Left hindlimb (tissue), 1 donor: ENCODE data around the gene DGKA.
A peak's percentile ranks its signal among the peaks of the same experiment; 100 is the strongest.
"Not testable (repeated sequence)": the region's sequence is repeated elsewhere in the genome, so short reads cannot be mapped to it uniquely, and the experiment has no call there.

Experiments used
- DNase-seq: peaks from one replicate; pipeline ENCODE4 v3.0.0-alpha.2; 2018

Gene DGKA

GRCh38 chr12:55930771-55931316, at the start of gene DGKA:
Gene DGKA, plus strand, starts transcription at chr12:55931162. Its CDS starts 5,342 bp downstream, at chr12:55936504.
- peak; percentile 49 for DNase-seq

- DNase-seq: no peak
Observed at GRCh38 chr12:55885113-55885512, 45.8 kb upstream of the DGKA start.

DNA sequence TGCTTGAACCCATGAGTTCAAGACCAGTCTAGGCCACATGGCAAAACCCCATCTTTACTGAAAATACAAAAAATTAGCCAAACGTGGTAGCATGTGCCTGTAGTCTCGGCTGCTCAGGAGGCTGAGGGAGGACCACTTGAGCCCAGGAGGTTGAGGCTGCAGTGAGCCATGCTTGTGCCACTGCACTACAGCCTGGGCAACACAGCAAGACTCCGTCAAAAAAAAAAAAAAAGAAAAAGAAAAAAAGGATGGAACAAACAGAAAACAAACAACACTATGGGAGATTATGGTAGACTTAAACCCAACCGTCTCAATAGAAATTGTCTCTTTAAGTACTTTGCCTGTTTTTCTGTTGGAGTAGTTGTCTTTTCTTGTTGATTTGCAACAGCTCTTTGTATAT, 39.7 kb upstream of the DGKA start:
- DNase-seq: no peak

GRCh38 chr12:55893723-55894122, 37.2 kb upstream of the DGKA start:
- no peak for DNase-seq

- no peak for DNase-seq
Observed at GRCh38 chr12:55899082-55899481, 31.9 kb upstream of the DGKA start.

DNA sequence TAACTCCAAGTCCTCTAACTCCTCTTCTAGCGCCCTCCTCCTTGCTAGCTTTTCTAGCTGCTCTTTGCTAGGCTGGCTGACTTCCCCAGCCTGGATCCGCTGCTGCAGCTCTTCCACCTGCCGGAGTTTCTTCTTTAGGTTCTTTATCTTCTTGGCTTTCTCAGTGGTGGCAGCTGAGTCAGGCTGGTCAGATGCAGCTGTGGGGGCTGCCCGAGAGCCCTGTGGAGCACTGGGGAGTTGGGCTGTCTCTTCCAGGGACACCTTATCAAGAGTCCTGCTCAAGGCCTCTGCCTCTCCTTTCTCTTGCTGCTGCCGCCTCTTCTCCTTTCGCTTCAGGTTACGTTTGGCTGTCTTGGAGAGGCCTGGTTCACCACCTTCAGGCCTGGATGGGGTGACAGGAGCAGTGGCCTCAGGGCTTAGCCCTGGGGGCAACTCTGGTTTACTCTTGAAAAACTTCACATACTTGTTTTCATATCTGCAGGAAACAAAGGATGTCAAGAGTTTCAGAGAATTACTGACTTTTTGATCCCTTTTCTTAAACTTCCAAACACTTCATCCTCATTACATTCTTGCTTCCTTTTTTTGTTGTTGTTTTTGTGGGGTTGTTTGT, 29.0 kb upstream of the DGKA start:
- no peak for DNase-seq

DNA sequence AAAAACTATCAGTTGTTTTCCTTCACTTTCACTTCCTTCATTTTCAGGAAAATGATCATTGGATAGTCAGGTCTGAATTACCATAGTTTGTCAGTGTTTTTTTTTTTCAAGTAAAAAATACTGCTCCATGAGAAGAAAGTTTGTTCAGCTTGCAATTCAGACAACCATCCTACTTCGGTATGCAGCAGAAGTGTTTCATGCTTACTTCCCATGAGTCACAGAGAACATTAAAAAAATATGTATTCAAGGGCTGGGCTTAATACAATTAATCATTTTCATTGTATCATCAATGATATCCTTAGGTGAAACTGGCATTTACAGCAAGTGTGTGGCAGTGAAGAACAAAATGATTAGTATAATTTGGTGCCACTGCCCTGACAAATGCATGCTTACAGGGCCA, 24.9 kb upstream of the DGKA start:
- no peak for DNase-seq

- DNase-seq: no peak
Observed at GRCh38 chr12:55908726-55909512, 22.0 kb upstream of the DGKA start.

GRCh38 chr12:55909513-55909884, 21.5 kb upstream of the DGKA start:
- DNase-seq: no peak

GRCh38 chr12:55912908-55913307, 18.1 kb upstream of the DGKA start:
- no peak for DNase-seq

DNA sequence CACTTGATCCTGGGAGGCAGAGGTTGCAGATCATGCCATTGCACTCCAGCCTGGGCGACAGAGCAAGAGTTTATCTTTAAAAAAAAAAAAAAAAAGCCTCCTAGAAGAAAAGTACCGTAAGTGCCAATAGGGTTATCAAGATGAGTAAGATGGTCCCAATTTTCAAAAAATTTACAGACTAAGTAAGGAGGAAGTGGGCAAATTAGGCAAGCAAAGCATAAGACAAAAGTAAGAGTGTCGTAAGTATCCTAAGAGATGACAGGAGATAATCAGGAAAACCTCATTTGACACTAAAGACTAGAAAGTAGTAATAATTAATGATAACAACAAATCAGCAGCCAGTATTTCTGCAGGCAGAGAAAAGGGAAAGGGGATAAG, 15.5 kb upstream of the DGKA start:
- DNase-seq: no peak

DNA sequence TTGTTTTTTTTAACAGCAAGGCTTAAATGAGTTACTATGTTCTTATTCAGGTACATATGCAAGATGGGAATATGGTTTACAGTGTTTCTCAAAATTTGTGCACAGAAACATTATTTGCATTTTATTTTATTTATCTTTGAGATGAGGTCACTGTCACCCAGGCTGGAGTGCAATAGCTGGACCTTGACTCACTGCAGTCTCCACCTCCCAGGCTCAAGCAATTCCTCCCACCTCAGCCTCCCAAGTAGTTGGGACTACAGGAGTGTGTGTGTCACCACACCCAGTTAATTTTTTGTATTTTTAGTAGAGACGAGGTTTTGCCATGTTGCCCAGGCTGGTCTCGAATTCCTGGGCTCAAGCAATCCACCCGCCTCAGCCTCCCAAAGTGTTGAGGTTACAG, 11.9 kb upstream of the DGKA start:
- not testable (repeated sequence) for DNase-seq

DNA sequence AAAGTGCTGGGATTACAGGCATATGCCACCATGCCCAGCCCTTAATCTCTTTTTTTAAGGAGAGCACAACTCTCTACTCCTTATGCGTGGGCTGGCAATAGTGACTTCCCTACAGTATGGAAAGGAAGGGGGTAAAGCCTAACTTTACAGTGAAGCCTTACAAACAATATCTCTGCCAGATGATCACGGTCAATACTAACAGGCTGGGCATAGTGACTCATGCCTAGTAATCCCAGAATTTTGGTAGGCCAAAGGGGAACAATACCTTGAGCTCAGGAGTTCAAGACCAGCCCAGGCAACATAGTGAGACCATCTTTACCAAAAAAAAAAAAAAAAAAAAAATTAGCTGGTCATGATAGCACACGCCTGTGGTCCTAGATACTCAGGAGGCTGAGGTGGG, 8.8 kb upstream of the DGKA start:
- DNase-seq: no peak

DNA sequence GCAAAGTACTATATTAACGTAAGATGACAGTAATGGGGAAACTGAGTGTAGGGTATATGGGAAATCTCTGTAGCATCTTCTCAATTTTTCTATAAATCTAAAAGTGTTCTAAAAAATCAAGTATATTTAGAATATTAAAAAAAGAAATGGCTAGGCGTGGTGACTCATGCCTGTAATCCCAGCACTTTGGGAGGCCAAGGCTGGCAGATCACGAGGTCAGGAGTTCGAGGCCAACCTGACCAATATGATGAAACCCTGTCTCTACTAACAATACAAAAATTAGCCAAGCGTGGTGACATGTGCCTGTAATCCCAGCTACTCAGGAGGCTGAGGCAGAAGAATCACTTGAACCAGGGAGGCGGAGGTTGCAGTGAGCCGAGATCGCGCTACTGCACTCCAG, 7.3 kb upstream of the DGKA start:
- DNase-seq: not testable (repeated sequence)

DNA sequence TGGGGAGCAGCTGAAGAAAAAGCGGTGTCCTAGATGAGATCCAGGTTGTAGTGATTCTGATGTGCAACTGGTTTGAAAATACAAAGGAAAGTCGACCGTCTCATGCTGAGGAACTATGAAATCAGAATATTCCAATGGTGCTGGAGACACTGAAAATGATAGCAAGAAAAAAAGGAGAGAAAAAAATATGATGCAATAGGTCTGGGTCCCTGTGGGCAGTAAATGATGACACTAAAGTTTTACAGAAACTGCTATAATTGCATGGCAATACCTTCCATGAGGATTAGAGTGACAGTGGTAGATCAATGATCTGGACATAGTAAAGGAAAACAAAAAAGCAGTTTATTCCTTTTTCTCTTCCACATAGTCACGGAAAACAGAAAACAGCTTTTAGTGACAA, 5.6 kb upstream of the DGKA start:
- DNase-seq: no peak

DNA sequence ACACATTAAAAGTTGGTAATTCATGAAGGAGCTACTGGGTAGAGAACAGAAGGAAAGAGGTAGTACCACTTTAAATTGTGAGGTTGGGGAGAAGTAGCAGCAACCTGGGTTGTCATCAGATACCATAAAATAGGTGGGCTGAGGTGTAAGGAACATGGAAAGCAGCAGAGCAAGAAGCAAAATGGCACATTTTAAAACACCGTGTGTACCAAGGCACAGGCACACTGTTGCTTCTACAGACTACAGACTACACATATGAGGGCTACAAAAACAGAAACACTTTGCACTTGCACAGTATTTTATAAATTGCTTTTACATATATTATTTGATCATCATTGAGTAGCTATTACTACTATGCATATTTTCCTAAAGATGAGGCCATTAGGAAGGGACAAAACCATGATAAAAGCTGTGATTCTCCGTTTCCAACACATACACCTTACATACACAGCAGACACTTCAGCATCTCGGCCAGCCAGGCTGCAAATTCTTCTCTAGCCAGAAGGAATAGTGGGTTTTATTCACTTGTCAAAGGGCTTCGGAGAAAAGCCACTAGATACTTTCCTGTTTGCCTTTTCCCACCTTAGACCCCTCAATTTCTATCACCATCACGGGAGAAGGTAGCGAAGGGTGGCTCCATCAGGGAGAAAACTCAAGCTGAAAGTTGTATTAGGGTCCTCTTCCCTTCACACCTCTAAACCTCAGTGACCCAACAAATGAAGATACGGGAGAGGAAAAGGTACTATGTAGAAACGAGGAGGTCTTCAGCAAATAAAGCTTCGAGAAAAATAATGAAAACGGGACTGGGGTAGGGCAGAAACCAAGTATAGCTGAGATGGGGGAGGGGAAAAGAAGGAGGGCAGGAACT, 4.9 kb upstream of the DGKA start:
- DNase-seq: no peak

DNA sequence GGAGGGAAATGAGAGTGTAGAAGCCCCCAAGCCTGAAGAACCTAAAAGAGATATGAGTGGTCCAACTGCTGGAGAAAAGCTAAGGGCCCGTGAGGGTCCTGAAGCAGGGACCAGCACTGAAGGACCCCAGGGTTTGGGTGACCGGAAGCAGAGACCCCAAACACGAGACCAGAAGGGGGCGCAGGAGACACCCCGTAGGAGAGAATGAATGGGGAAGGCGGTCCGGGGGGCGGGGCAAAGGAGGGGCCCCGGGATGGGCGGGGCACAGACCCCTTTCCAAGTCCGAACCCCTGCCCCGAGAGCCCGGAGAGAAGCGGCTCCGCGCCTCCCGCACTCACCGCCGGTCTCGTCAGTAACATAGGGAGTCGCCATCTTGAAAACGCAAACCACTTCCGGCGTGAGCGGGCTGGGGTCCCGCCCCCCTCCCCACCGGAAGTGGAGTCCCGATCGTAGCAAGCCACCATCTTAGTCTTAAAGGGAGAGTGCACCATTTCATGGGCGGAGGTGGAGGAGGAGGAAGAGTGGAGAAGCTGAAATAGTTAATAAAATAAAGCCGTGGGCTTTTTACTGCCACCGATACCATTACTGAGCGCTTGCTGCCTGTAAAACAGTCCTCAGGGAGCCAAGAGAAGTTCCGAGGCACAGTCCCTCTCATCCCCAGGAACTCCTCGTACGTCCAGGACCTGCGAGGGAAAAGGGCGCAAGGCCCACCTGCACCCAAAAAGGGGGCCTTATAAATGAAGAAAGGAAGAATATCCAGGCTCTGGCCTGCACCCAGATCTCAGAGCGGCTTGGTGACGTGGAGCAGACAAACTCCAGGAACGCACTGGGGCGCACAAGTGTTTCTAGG, 4.0 kb upstream of the DGKA start:
- DNase-seq: peak; percentile 96

- DNase-seq: peak; percentile 76
Observed at GRCh38 chr12:55927588-55928502, 3.1 kb upstream of the DGKA start, which contains the start of gene PYM1. Gene PYM1, minus strand, starts transcription at chr12:55927894. Its CDS starts 133 bp downstream, at chr12:55927761.

DNA sequence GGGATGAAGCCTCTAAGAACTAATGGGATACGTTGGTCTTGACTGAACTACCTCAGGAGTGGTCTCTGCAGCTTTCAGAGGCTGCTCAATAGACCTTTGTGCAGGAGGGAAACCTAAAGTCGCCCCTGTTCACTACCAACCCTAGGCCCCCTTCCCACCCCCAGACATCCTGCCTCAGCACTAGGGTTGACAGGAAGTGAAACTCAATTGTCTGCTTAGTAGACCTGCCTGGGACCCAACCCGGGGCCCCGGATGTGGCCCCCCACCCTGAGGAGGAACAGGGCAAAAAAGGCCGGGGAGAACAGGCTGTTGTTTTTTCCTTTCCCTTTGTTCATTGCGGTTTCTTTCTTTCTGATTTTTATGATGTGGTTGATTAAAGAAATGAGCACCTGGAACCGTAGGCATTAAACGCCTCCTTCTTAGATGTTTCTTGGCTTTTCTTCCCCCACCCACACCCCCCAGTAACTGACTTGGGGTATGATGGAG, 1.6 kb upstream of the DGKA start:
- DNase-seq: peak; percentile 32

- DNase-seq: no peak
Observed at GRCh38 chr12:55931317-55931779, 386 bp downstream of the DGKA start.
